Uterus (tissue), 4 donors: ENCODE measurements around the gene CBX2. TPM values are rescaled to one million over a fixed set of nuclear protein-coding genes. Genes with fewer than 3 reads are reported as not detected.

ENCODE experiments used
- DNase-seq, 2 donors: peaks; one replicate each; pipeline ENCODE4 v3.0.0-alpha.2; 2019 to 2020
- H3K27ac ChIP-seq, 2 donors: fragments of 200-600 bp; sonication (generic); 1 replicate in 1 of 2; 2 replicates in 1 of 2; pipeline ENCODE4 v1.5.1; 2016 to 2018
- H3K27me3 ChIP-seq, 2 donors: fragments of 200-600 bp; sonication (generic); one replicate each; pipeline ENCODE4 v1.5.1; 2018 to 2019; ENCODE audit warnings: control low read depth in 1 of 2
- H3K36me3 ChIP-seq, 2 donors: fragments of 200-600 bp; sonication (generic); one replicate each; pipeline ENCODE4 v1.5.1; 2019; ENCODE audit warnings: control low read depth in 1 of 2
- H3K4me1 ChIP-seq, 2 donors: fragments of 200-600 bp; sonication (generic); one replicate each; pipeline ENCODE4 v1.5.1; 2018 to 2019; ENCODE audit warnings: control low read depth in 1 of 2
- H3K4me3 ChIP-seq, 2 donors: fragments of 200-600 bp; sonication (generic); 1 replicate in 1 of 2; 2 replicates in 1 of 2; pipeline ENCODE4 v1.5.1; 2018 to 2019; ENCODE audit warnings: mild to moderate bottlenecking in 1 of 2
- H3K9me3 ChIP-seq, 2 donors: fragments of 200-600 bp; sonication (generic); one replicate each; pipeline ENCODE4 v1.5.1; 2019; ENCODE audit warnings: control low read depth in 1 of 2
- CTCF ChIP-seq, 4 experiments: fragments of 200-600 bp in 2 of 4; fragments of 450-650 bp in 2 of 4; sonication (generic) in 2 of 4; IDR thresholded peaks; one replicate each; pipeline ENCODE4 v1.5.1; 2016 to 2019; ENCODE audit warnings: antibody characterized with exemption in 4 of 4, mild to moderate bottlenecking in 2 of 4, moderate library complexity in 1 of 4
- POLR2A ChIP-seq, 2 donors: fragments of 450-650 bp; IDR thresholded peaks; one replicate each; pipeline ENCODE4 v1.6.1; 2016; ENCODE audit warnings: antibody characterized with exemption in 2 of 2, mild to moderate bottlenecking in 1 of 2, moderate library complexity in 1 of 2
- intact Hi-C: fragments of 100-400 bp; cut with DNase I; formaldehyde crosslinking; loops from one replicate; pipeline ENCODE4 v1.15.1; 2023; ENCODE audit warnings: low total_unique reads
- total RNA-seq, 4 donors: library from RNA; depleted of rRNA in 3 of 4; stranded (reverse); fragments of >200 nt in 3 of 4; gene quantifications; one replicate each; pipeline versions ENCODE4 v1.1.0 to v1.2.4, GENCODE V29; 2014 to 2023
- donor health status: DM: yes; HTN: yes; CAD: no.

CBX2 gene
- total RNA-seq, 4 donors from 2014 or later, result 1.0 to 14.9 (median 4.6) TPM; not detected in 1

- Histone ChIP-seq H3K4me1 (peaks cover 0 to 19% of the 10 kb centered on the region in 2 donors), H3K4me3 (no peak overlapping the region), H3K27me3 (peaks cover 74 to 75% of the 10 kb centered on the region in 2 donors), H3K9me3 (no peaks in the 10 kb centered on the region), H3K27ac (no peak overlapping the region), H3K36me3 (no peaks in the 10 kb centered on the region)
- TF ChIP-seq POLR2A (IDR thresholded peaks at IDR 0.05) (no peak), CTCF (IDR thresholded peaks at IDR 0.05) (no peak)
- DNase-seq, result no peak
- intact Hi-C loops, result no loop called here
Measured at GRCh38 chr17:79800325-79801155, 22.6 kb downstream of the CBX2 start.

GRCh38 chr17:79801156-79802038, 23.4 kb downstream of the CBX2 start:
- Histone ChIP-seq H3K4me3 (no peak overlapping the region), H3K9me3 (no peaks in the 10 kb centered on the region), H3K27ac (no peak overlapping the region), H3K4me1 (peaks cover 0 to 19% of the 10 kb centered on the region in 2 donors), H3K27me3 (peaks cover 74 to 80% of the 10 kb centered on the region in 2 donors), H3K36me3 (no peaks in the 10 kb centered on the region)
- intact Hi-C loops, result no loop called here
- TF ChIP-seq CTCF (IDR thresholded peaks at IDR 0.05), result no peak
- no peak for TF ChIP-seq POLR2A (IDR thresholded peaks at IDR 0.05)
- DNase-seq, result no peak

- Histone ChIP-seq H3K4me3 (no peak overlapping the region), H3K9me3 (no peaks in the 10 kb centered on the region), H3K4me1 (peaks cover 0 to 19% of the 10 kb centered on the region in 2 donors), H3K36me3 (no peaks in the 10 kb centered on the region), H3K27ac (no peak overlapping the region), H3K27me3 (peaks cover 74 to 86% of the 10 kb centered on the region in 2 donors)
- TF ChIP-seq POLR2A (IDR thresholded peaks at IDR 0.05) (no peak), CTCF (IDR thresholded peaks at IDR 0.05) (no peak)
- DNase-seq, result no peak
- intact Hi-C loops, result no loop called here
Measured at GRCh38 chr17:79802039-79802735, 24.2 kb downstream of the CBX2 start.

GRCh38 chr17:79802736-79803420, 24.9 kb downstream of the CBX2 start:
- no peak for TF ChIP-seq CTCF (IDR thresholded peaks at IDR 0.05)
- TF ChIP-seq POLR2A (IDR thresholded peaks at IDR 0.05), result no peak
- Histone ChIP-seq H3K9me3 (no peaks in the 10 kb centered on the region), H3K27ac (no peak overlapping the region), H3K27me3 (peaks cover 74 to 92% of the 10 kb centered on the region in 2 donors), H3K4me1 (peaks cover 0 to 14% of the 10 kb centered on the region in 2 donors), H3K36me3 (no peaks in the 10 kb centered on the region), H3K4me3 (no peak overlapping the region)
- intact Hi-C loops, result no loop called here
- DNase-seq, result no peak
